Activated naive CD4-positive, alpha-beta T cell treated with anti-CD3 and anti-CD28 coated beads, Interleukin-2, amount 10 ng/mL, durations not matched to agents 7 days and 5 days (primary cell): Measurements from ENCODE around the gene IL10RB.
A peak's percentile ranks its signal among the peaks of the same experiment; 100 is the strongest.
"Not testable (repeated sequence)": the region's sequence is repeated elsewhere in the genome, so short reads cannot be mapped to it uniquely, and the experiment has no call there.

ENCODE experiments used
- CTCF ChIA-PET: fragments of 350-600 bp; sonication (Branson Sonifier 250); formaldehyde crosslinking; loops from one replicate; lab custom pipeline; 2021; ENCODE audit warnings: antibody characterized with exemption; lab: Charles Lee
- DNase-seq: peaks from one replicate; pipeline ENCODE4 v3.0.0-alpha.2; 2020
- H3K27ac Mint-ChIP-seq: one replicate; pipeline ENCODE4 v1.8.0; 2021; ENCODE audit warnings: mild to moderate bottlenecking, moderate library complexity, mixed read lengths
- H3K27me3 Mint-ChIP-seq: one replicate; pipeline ENCODE4 v1.8.0; 2021; ENCODE audit warnings: mild to moderate bottlenecking, mixed read lengths
- H3K36me3 Mint-ChIP-seq: one replicate; pipeline ENCODE4 v1.8.0; 2021; ENCODE audit warnings: mixed read lengths
- H3K4me1 Mint-ChIP-seq: one replicate; pipeline ENCODE4 v1.8.0; 2021; ENCODE audit warnings: mixed read lengths
- H3K4me3 Mint-ChIP-seq: one replicate; pipeline ENCODE4 v1.8.0; 2021; ENCODE audit warnings: mild to moderate bottlenecking, moderate library complexity, mixed read lengths
- H3K9me3 Mint-ChIP-seq: one replicate; pipeline ENCODE4 v1.8.0; 2021; ENCODE audit warnings: mixed read lengths

Gene IL10RB

GRCh38 chr21:33308586-33309490 is 42.7 kb downstream of the IL10RB start:
- Mint-ChIP-seq H3K27ac (peak overlapping the region; percentile 56), H3K27me3 (peaks cover 3% of the 10 kb centered on the region), H3K36me3 (no peaks in the 10 kb centered on the region), H3K4me3 (no peak overlapping the region), H3K4me1 (peaks cover 21% of the 10 kb centered on the region), H3K9me3 (peaks cover 6% of the 10 kb centered on the region)
- no peak for DNase-seq
- CTCF ChIA-PET: interaction anchor here (1.1 to 1.8 kb wide), 4 partner anchors 9 to 297 kb away, joined by 3 to 6 read pairs (median 4); partner anchors contain the start of gene IFNAR1

- H3K4me3 Mint-ChIP-seq: no peak overlapping the region
- H3K36me3 Mint-ChIP-seq: no peaks in the 10 kb centered on the region
- no peak for DNase-seq
- peaks cover 6% of the 10 kb centered on the region for H3K9me3 Mint-ChIP-seq
- H3K4me1 Mint-ChIP-seq: peaks cover 16% of the 10 kb centered on the region
- H3K27me3 Mint-ChIP-seq: peaks cover 10% of the 10 kb centered on the region
- CTCF ChIA-PET: interaction anchor here (1.2 to 1.7 kb wide), 2 partner anchors 10 to 296 kb away, joined by 4 to 6 read pairs; no protein-coding TSS in a partner anchor
- H3K27ac Mint-ChIP-seq: no peak overlapping the region
Observed at GRCh38 chr21:33309778-33310177, 43.6 kb downstream of the IL10RB start.

GRCh38 chr21:33312121-33312520 is 46.0 kb downstream of the IL10RB start:
- H3K9me3 Mint-ChIP-seq: peaks cover 6% of the 10 kb centered on the region
- H3K36me3 Mint-ChIP-seq: no peaks in the 10 kb centered on the region
- no peak overlapping the region for H3K27ac Mint-ChIP-seq
- peaks cover 10% of the 10 kb centered on the region for H3K4me1 Mint-ChIP-seq
- CTCF ChIA-PET: no interaction called here
- peaks cover 21% of the 10 kb centered on the region for H3K27me3 Mint-ChIP-seq
- H3K4me3 Mint-ChIP-seq: no peak overlapping the region
- DNase-seq: no peak

- peaks cover 6% of the 10 kb centered on the region for H3K9me3 Mint-ChIP-seq
- H3K27me3 Mint-ChIP-seq: peaks cover 25% of the 10 kb centered on the region
- no peak overlapping the region for H3K27ac Mint-ChIP-seq
- no peak for DNase-seq
- no peak overlapping the region for H3K4me3 Mint-ChIP-seq
- CTCF ChIA-PET: no interaction called here
- H3K36me3 Mint-ChIP-seq: no peaks in the 10 kb centered on the region
- peaks cover 10% of the 10 kb centered on the region for H3K4me1 Mint-ChIP-seq
Observed at GRCh38 chr21:33313183-33313582, 47.0 kb downstream of the IL10RB start.

- Mint-ChIP-seq H3K4me1 (peaks cover 8% of the 10 kb centered on the region), H3K4me3 (no peak overlapping the region), H3K9me3 (peaks cover 6% of the 10 kb centered on the region), H3K27ac (no peak overlapping the region), H3K36me3 (no peaks in the 10 kb centered on the region), H3K27me3 (peaks cover 28% of the 10 kb centered on the region)
- no peak for DNase-seq
- CTCF ChIA-PET: no interaction called here
Observed at GRCh38 chr21:33313611-33314010, 47.4 kb downstream of the IL10RB start.

GRCh38 chr21:33314111-33314510 is 47.9 kb downstream of the IL10RB start:
- H3K27ac Mint-ChIP-seq: no peak overlapping the region

GRCh38 chr21:33315946-33316710 is 50.0 kb downstream of the IL10RB start:
- Mint-ChIP-seq H3K27ac (no peak overlapping the region), H3K36me3 (no peaks in the 10 kb centered on the region), H3K4me3 (no peak overlapping the region), H3K9me3 (peaks cover 2% of the 10 kb centered on the region), H3K4me1 (no peaks in the 10 kb centered on the region), H3K27me3 (peaks cover 34% of the 10 kb centered on the region)
- CTCF ChIA-PET: interaction anchor here (1.0 to 1.4 kb wide), 3 partner anchors 13 to 119 kb away, joined by 3 read pairs; no protein-coding TSS in a partner anchor
- DNase-seq: no peak

More at GRCh38 chr21:33314111-33314510, 47.9 kb downstream of the IL10RB start:
- DNase-seq: no peak
- peaks cover 3% of the 10 kb centered on the region for H3K4me1 Mint-ChIP-seq
- H3K27me3 Mint-ChIP-seq: peaks cover 28% of the 10 kb centered on the region
- no peaks in the 10 kb centered on the region for H3K36me3 Mint-ChIP-seq
- CTCF ChIA-PET: no interaction called here
- peaks cover 6% of the 10 kb centered on the region for H3K9me3 Mint-ChIP-seq
- H3K4me3 Mint-ChIP-seq: no peak overlapping the region

- no peak overlapping the region for H3K27ac Mint-ChIP-seq
- CTCF ChIA-PET: interaction anchor here (1.0 to 1.4 kb wide), 3 partner anchors 12 to 120 kb away, joined by 3 read pairs; no protein-coding TSS in a partner anchor
- H3K4me3 Mint-ChIP-seq: no peak overlapping the region
- H3K27me3 Mint-ChIP-seq: peaks cover 34% of the 10 kb centered on the region
- H3K9me3 Mint-ChIP-seq: peaks cover 2% of the 10 kb centered on the region
- H3K36me3 Mint-ChIP-seq: no peaks in the 10 kb centered on the region
- H3K4me1 Mint-ChIP-seq: no peaks in the 10 kb centered on the region
- no peak for DNase-seq
Observed at GRCh38 chr21:33317145-33317544, 51.0 kb downstream of the IL10RB start.

GRCh38 chr21:33317786-33318486 is 51.8 kb downstream of the IL10RB start:
- Mint-ChIP-seq H3K27me3 (peaks cover 34% of the 10 kb centered on the region), H3K4me1 (no peaks in the 10 kb centered on the region), H3K36me3 (no peaks in the 10 kb centered on the region), H3K4me3 (no peak overlapping the region), H3K27ac (no peak overlapping the region), H3K9me3 (peaks cover 2% of the 10 kb centered on the region)
- CTCF ChIA-PET: interaction anchor here (1.4 kb wide), 1 partner anchor 12 kb away, joined by 3 read pairs; no protein-coding TSS in a partner anchor
- no peak for DNase-seq

- CTCF ChIA-PET: interaction anchor here (0.7 to 1.0 kb wide), 2 partner anchors 114 to 124 kb away, joined by 3 read pairs; no protein-coding TSS in a partner anchor
- DNase-seq: peak; percentile 28
- H3K27me3 Mint-ChIP-seq: peaks cover 16% of the 10 kb centered on the region
- not testable (repeated sequence) for H3K36me3 Mint-ChIP-seq, H3K4me1 Mint-ChIP-seq, H3K27ac Mint-ChIP-seq, H3K4me3 Mint-ChIP-seq, H3K9me3 Mint-ChIP-seq
Observed at GRCh38 chr21:33321005-33321404, 54.8 kb downstream of the IL10RB start.

GRCh38 chr21:33323610-33324009 is 57.4 kb downstream of the IL10RB start:
- Mint-ChIP-seq H3K4me1 (peaks cover 24% of the 10 kb centered on the region), H3K36me3 (peaks cover 11% of the 10 kb centered on the region)
- H3K4me3 Mint-ChIP-seq, H3K27ac Mint-ChIP-seq, DNase-seq, H3K27me3 Mint-ChIP-seq, H3K9me3 Mint-ChIP-seq, CTCF ChIA-PET: not testable (repeated sequence)

- peak; percentile 99 for DNase-seq
- Mint-ChIP-seq H3K9me3 (no peaks in the 10 kb centered on the region), H3K36me3 (peaks cover 11% of the 10 kb centered on the region), H3K27ac (no peak within 1 kb of the TSS), H3K4me1 (peaks cover 28% of the 10 kb centered on the region), H3K4me3 (no peak within 1 kb of the TSS), H3K27me3 (peaks cover 5% of the 10 kb centered on the region)
- CTCF ChIA-PET: interaction anchor here (0.7 to 2.0 kb wide), 10 partner anchors 16 to 281 kb away, joined by 3 to 17 read pairs (median 3); no protein-coding TSS in a partner anchor
Observed at GRCh38 chr21:33324291-33325221, 58.4 kb downstream of the IL10RB start, which contains the start of gene IFNAR1. TSS of gene IFNAR1 (plus strand) at chr21:33324970. CDS start at chr21:33325056, 86 bp downstream.
